ENCODE measurements around the gene NFS1.
A peak's percentile ranks its signal among the peaks of the same experiment; 100 is the strongest.

Gene NFS1

DNA sequence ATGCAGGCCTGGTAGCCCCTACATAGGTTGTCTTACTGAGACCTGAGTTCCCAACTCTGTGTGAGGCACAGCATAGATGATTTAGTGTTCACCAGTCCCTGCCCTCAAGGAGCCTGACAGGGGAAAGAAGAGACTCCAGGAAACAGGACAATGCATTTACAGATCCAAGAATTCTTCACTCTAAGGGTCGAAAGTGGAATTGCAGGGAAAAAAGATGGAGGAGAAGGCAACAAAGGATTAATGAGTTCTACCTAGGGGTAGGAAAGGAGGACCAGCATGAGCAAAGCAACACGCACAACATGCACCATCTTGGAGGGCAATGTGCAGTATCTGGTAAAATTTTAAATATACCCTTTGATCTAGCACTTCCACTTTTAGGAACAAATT, 77.6 kb downstream of the NFS1 start:
- H3K4me1 ChIP-seq, result peaks cover 4% of the 10 kb centered on the region
- H3K27me3 ChIP-seq (ENCODE audit: control insufficient read depth, insufficient read depth, low read length), result no peaks in the 10 kb centered on the region

DNA sequence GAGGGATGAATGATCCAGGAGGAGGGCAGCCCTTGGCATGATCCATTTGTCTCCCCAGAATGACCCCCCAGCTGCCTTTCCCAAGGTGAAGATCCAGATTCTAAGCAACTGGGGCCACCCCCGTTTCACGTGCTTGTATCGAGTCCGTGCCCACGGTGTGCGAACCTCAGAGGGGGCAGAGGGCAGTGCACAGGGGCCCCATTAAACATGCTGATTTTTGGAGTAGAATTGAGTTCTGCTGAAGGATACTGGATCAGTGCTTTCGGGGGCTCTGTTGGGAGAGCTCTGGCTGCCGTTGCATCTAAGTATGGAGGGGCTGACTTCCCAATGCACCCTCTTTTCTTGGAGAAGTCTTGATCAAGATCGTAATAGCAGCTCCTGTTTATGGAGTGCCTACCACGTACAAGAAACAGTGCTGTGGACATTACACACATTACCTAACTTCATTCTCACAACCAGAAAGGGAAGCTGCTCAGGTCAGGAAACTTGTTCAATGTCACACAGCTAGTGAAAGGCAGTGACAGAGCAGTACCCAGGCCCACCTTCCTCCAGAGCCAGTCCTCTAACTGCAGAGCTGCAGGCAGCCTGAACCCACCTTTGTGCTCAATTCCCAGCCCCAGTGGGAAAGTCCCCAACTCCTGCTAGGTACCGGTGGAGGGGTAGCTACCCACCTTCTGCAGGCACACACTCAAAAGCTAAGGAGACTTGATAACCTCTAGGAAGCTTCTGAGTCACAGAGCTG, 78.2 kb downstream of the NFS1 start:
- H3K27ac ChIP-seq, result no peak overlapping the region
- no peaks in the 10 kb centered on the region for H3K9me3 ChIP-seq (ENCODE audit: control insufficient read depth, low read length)
- no peaks in the 10 kb centered on the region for H3K79me2 ChIP-seq
- no peaks in the 10 kb centered on the region for H3K27me3 ChIP-seq (ENCODE audit: control insufficient read depth, insufficient read depth, low read length)
- no peak overlapping the region for H3K4me3 ChIP-seq (ENCODE audit: low read depth, low read length)
- H3K4me1 ChIP-seq, result peaks cover 4% of the 10 kb centered on the region
- H3K4me2 ChIP-seq (ENCODE audit: low read length), result no peak overlapping the region
- H3K9ac ChIP-seq, result no peak overlapping the region
- H3K36me3 ChIP-seq (ENCODE audit: control insufficient read depth, insufficient read depth, low read length), result no peaks in the 10 kb centered on the region
- TF ChIP-seq, protein P1, sequence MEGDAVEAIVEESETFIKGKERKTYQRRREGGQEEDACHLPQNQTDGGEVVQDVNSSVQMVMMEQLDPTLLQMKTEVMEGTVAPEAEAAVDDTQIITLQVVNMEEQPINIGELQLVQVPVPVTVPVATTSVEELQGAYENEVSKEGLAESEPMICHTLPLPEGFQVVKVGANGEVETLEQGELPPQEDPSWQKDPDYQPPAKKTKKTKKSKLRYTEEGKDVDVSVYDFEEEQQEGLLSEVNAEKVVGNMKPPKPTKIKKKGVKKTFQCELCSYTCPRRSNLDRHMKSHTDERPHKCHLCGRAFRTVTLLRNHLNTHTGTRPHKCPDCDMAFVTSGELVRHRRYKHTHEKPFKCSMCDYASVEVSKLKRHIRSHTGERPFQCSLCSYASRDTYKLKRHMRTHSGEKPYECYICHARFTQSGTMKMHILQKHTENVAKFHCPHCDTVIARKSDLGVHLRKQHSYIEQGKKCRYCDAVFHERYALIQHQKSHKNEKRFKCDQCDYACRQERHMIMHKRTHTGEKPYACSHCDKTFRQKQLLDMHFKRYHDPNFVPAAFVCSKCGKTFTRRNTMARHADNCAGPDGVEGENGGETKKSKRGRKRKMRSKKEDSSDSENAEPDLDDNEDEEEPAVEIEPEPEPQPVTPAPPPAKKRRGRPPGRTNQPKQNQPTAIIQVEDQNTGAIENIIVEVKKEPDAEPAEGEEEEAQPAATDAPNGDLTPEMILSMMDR (IDR thresholded peaks at IDR 0.05), result no peak
- H2AFZ ChIP-seq, result no peak overlapping the region

More for the DNA sequence above, 77.6 kb downstream of the NFS1 start:
- H3K36me3 ChIP-seq (ENCODE audit: control insufficient read depth, insufficient read depth, low read length), result no peaks in the 10 kb centered on the region
- no peak overlapping the region for H3K4me2 ChIP-seq (ENCODE audit: low read length)
- H3K79me2 ChIP-seq, result no peaks in the 10 kb centered on the region
- no peak overlapping the region for H3K4me3 ChIP-seq (ENCODE audit: low read depth, low read length)
- TF ChIP-seq, protein P1 (IDR thresholded peaks at IDR 0.05), result no peak
- H3K9me3 ChIP-seq (ENCODE audit: control insufficient read depth, low read length), result no peaks in the 10 kb centered on the region
- no peak overlapping the region for H2AFZ ChIP-seq
- H3K9ac ChIP-seq, result no peak overlapping the region
- no peak overlapping the region for H3K27ac ChIP-seq

DNA sequence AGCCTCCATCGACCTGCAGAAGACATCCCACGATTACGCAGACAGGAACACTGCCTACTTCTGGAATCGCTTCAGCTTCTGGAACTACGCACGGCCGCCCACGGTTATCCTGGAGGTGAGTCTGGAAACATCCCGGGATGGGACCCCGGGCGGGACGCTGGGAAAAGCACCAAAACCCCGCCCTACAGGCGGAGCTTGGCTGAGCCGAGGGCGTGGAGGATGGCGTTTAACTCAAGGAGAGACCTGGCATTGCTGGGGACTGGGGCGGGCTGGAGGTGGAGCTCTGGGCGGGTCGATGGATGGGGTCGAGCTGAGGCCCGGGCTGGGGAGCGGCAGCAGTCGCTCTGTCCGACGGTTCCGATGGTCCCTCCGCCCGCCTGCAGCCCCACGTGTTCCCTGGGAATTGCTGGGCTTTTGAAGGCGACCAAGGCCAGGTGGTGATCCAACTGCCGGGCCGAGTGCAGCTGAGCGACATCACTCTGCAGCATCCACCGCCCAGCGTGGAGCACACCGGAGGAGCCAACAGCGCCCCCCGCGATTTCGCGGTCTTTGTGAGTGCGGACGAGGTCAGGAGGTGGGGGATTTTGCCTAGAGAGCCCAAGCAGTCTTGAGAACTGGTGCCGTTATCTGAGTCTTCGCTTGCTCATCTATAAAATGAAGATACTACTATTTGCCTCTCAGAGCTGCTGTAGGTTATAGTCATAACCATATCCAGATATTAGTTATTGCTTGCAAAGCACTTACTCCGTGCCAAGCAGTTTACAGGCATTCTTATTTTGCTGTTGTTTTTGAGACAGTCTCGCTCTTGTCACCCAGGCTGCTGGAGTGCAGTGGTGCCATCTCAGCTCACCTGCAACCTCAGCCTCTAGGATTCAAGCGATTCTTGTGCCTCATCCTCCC, 79.7 kb downstream of the NFS1 start:
- Histone ChIP-seq H3K27ac (no peak overlapping the region), H3K27me3 (ENCODE audit: control insufficient read depth, insufficient read depth, low read length) (no peaks in the 10 kb centered on the region), H3K4me2 (ENCODE audit: low read length) (peak overlapping the region; percentile 78), H3K9ac (no peak overlapping the region), H3K4me3 (ENCODE audit: low read depth, low read length) (peak overlapping the region; percentile 38), H3K36me3 (ENCODE audit: control insufficient read depth, insufficient read depth, low read length) (no peaks in the 10 kb centered on the region), H3K4me1 (peaks cover 4% of the 10 kb centered on the region), H2AFZ (peak overlapping the region; percentile 54), H3K79me2 (no peaks in the 10 kb centered on the region), H3K9me3 (ENCODE audit: control insufficient read depth, low read length) (no peaks in the 10 kb centered on the region)
- TF ChIP-seq, protein P1 (IDR thresholded peaks at IDR 0.05), result peak; percentile 45

DNA sequence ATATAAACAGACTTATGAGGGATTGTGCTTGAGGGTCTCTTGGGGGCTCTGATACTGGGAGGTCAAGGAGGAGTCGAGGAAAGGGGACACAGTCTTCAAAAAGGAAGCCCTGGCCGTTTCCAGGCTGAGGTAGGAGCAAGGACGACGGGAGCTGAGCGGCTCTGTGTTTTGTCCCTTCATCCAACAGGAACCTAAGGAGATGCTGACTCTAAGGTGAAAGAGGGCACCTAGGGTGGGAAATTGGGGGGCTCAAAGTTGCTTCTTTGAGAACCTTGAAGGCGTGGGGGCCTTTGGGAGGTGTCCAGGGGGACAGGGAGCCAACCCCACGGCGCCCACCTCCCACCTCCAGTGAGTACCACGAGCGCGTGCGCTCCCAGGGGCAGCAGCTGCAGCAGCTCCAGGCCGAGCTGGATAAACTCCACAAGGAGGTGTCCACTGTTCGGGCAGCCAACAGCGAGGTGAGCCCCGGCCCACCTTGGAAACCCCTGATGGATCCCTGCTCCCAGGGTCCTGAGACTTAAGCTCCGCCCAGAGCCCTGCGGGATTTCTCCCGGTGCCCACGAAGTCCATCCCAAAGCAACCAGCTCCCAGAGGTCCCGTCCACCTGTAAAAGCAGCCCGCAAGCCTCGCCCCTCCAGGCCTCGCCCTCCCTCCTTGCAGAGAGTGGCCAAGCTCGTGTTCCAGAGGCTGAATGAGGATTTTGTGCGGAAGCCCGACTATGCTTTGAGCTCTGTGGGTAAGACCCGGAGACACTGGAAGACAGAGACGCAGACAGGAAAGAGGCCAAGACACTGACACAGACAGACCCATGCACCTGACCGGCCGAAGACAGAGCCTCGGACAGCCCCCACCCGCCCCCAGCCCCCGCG, 80.7 kb downstream of the NFS1 start:
- Histone ChIP-seq H2AFZ (peak overlapping the region; percentile 53), H3K9ac (no peak overlapping the region), H3K27ac (peak overlapping the region; percentile 8), H3K4me1 (peaks cover 4% of the 10 kb centered on the region), H3K27me3 (ENCODE audit: control insufficient read depth, insufficient read depth, low read length) (no peaks in the 10 kb centered on the region), H3K4me2 (ENCODE audit: low read length) (peak overlapping the region; percentile 77), H3K79me2 (no peaks in the 10 kb centered on the region), H3K9me3 (ENCODE audit: control insufficient read depth, low read length) (no peaks in the 10 kb centered on the region), H3K36me3 (ENCODE audit: control insufficient read depth, insufficient read depth, low read length) (no peaks in the 10 kb centered on the region), H3K4me3 (ENCODE audit: low read depth, low read length) (peak overlapping the region; percentile 39)
- TF ChIP-seq, protein P1 (IDR thresholded peaks at IDR 0.05), result no peak

Measured in parathyroid adenoma (tissue), 2 donors.